DMS53 (cell line): ENCODE data around the gene JAZF1.
"Not testable (repeated sequence)": the region's sequence is repeated elsewhere in the genome, so short reads cannot be mapped to it uniquely, and the experiment has no call there.

Experiments
- DNase-seq: peaks from one replicate; lab custom pipeline; 2025; lab: John Stamatoyannopoulos, UW

JAZF1 gene

DNA sequence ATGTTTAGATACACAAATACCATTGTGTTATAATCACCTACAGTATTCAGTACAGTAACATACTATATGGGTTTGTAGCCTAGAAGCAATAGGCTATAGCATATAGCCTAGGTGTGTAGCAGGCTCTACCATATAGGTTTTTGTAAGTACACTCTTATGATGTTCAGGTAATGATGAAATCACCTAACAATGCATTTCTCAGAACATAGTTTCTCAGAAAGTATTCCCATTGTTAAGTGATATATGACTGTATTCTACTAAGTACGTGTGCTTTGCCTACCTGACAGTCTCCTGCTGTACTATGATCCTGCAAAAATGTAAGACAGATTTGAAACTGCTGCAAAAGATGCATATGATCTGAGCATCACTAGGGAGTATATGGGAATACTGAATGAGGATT is 137.9 kb downstream of the JAZF1 start:
- no peak for DNase-seq

DNA sequence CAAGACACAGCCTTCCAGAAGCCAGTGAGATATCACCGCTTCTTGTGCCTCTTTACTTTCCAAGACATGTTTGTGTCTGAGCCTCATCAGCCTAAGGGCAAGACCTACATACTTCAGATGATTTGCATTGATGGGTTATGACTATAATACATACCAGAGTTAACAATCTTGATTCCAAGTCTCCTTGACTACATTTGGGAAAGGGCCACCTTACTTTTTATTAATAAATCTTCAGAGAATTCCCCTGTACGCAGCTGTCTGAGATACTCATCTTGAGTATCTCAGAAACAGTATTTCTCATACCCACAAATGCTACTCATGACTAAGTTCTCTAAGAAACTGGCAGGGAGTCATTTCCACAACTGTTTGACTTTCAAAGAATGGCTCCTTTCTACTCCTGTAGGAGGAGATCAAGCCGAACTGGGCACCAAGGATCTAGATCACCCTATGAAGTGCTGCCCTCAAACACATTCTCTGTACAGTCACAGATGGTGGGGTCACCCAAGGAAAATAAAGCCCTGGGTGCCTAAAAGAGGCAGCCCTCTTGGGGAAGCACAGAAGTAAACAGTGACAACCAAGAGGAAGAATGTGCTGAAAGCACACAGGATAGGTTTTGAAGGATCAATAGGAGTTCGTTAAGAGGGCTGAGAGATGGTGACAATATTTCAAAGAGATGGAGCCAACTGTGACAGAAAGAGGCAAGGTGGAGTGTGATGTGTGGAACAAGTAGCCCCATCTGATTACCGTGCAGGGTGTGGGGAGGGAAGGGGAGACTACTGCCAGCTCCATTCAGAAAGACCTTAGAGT is 138.9 kb downstream of the JAZF1 start:
- no peak for DNase-seq

DNA sequence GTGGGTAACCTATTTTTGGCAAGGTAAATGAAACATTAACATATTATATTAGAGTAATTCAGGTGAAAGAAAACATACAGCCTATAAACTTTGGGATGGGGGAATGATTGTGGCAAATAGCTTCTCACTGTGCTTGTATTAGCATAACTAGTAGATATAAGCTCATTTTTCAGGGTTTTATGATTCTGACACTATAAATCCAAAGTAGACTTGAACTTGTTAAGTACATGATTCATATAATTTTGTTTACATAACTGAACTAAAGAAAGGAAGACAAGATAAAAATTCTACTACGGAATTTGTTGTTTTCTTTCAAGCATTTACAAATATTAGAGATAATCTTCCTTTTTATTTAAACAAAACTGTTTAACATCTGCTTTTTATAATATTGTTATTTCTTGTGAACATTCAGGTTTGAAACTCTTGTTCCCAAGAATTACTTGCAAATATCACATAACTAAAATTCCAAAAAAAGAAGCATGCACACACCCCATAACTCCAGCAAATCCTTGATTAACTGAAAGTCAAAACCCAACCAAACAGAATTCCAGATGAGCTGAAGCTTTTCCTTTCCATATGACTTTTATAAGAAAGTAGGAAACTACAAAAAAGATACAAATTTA is 142.3 kb downstream of the JAZF1 start:
- DNase-seq, result peak; percentile 25

DNA sequence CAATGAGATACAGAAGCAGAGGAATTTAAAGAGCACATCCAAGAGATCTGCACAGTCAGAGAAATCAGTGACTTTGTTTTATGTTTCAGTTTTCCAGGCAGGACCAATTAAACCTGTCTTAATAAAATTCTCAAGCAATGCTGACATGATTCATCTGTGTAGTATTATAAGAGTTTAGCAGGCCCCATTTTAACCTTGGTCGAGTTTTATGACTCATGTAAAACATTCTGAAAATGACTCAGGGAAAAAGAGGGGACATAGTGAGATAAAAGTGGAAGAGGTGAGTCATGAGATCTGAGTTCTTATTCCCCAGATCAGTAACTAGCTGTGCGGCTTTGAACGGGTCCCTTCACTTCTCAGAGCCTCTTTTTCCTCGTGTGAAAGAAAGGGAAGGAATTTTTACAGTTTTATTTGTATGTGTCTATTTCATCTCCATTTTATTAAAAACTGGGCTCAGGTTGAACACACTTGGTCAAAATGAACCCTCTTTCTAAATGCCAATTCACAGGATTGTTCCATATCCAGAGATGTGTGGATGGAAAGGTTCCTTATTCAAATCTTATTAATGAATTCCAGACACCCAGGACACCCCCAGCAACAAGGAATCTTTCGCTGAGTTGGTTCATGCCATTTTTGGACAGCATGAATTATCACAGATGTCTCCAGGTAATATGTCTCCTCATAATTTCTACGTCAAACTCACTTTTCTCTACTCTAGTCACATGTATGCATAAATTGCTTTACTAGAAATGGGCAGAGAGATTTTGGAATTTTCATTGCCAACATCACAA is 143.2 kb downstream of the JAZF1 start:
- peak; percentile 82 for DNase-seq

DNA sequence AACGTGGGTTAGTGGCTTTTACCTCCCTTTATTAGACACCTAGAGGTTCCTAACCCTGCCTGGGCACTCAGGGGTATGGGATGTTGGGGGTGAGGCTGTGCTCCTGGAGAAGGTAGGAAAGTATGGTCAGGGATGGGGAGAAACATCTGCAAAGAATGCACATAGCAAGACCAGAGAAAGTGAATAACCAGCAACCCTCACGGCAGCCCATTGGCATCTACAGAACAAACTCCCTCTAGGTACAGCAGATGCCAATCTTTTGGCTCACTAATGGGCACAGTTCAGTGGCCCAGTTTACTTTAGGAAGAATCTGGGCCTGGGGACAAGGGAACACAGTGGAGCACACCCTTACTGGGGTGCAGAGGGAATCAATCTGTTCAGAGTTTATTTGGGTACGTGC is 143.9 kb downstream of the JAZF1 start:
- DNase-seq, result no peak

DNA sequence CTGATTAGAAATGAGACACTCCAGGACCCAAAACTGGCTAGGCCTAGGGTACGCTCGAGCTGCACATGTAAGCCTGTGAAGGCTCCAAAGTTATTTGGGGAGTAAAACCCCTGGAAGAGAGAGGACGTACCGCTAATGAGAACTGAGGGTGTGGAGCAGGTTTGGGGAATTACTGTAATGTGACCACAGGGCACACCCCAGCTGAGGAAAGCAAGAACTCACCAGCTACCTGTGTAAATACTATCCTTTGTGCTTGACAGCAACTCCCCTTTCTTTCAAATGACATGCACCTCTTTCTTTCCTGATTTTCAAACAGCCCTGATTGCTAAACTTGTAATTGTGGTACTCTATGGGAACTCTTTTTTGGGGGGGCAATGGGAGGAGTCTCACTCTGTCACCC is 147.2 kb downstream of the JAZF1 start:
- DNase-seq, result no peak

DNA sequence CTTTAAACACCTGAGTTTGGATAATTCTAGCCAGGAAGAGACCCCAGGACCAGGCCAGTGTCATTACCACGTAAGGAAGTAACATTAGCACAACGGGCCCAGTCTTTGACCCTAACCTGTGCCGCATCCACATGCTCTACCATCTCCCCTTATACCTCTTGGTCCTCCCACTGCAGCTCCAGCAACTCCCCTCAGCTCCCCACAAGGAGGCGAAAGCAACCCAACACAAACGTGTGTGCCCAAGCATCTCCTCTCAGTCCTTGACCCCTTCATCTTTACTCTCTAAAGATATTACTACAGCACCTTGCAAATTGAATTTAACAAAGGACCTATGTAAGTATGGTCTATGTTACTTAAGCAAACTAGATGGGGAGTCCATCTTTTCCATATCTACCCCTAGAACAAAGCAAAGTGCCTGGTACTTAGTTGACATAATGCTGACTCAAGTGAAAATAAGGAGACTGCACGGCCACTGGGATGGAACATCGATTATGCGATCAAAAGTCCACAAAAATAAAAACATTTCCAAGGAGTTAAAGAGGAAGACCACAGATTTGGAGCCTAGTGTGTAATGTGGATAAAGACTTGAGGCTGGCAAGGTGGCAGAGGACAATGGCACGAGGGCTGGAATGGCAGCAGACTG is 147.7 kb downstream of the JAZF1 start:
- DNase-seq, result no peak

DNA sequence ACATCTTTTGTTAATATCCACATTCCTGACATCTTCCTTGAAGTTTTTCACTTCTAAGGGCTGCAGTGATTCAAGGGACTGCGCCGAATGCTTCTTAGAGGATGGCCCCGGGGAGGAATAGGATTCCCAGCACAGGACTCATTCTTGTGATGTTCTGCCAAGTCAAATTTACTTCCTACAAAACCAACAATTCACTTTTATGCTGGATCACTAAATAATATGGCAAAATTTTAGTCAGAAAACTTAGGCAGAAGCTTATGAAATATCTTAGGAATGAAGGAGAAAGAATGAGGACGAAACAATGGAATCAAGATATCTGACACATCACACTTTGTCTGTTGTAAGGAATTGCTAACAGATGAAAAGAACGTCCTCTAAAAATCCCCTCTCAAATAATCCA is 151.5 kb downstream of the JAZF1 start:
- DNase-seq, result no peak

DNA sequence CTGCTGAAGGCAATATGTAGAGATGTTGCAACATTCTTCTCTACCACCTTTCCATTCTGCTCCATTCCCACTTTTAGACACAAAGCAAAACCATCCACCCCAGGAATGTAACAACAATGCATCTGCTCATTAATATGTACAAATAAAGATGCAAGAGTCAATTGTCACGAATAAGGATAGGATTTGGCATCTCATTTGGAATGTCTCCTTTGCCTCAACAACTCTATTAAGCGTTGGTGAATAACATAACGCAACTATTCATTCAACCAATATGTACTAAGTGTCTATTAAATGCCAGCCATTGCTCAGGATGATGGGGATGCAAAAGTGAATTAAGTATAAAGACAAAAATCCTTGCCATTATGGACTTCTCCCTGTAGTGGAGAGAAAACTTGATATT is 152.1 kb downstream of the JAZF1 start:
- DNase-seq, result no peak

DNA sequence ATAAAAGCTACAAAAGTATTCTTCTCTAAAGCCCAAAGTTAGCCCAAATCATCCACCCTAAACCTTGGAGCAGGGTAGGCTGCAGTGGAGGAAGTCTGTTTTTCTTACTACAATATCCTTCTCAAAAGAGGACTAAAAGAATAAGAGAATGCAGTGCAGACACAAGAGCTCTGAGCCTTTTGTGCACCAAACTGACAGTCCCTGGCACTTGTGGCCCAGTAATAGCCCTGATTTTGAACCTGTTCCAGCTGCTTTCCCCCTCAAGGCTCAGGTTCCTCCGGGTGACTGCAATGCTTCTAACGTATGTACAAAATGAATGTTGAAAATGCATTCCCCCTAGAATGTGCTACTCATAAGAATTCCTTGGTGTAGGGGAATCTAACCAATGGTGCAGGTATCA is 154.4 kb downstream of the JAZF1 start:
- no peak for DNase-seq

DNA sequence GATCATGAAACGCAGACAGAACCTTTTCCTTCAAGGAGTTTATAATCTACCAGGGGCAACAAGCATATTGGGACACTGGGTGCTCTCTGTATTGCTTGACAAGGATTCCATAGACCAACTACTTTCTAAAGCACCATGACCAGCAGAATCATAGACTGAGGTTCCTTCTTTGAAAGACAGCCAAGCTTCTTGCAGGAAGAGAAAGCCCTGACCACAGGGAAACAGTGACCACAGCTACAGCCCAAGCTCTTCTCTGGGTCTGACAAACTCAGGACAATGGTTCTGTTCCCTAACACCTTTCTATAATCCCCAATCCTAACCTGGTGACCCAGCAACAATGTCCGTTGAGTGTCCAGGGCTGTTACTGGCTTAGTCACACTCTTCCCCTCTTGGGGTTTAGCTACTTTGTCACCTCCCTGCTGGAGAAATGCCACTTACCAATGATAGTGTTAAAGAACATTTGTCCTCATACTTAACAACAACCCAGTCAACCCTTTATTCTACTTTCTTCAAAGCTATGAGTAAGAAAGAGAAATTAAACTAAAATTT is 155.7 kb downstream of the JAZF1 start:
- no peak for DNase-seq

DNA sequence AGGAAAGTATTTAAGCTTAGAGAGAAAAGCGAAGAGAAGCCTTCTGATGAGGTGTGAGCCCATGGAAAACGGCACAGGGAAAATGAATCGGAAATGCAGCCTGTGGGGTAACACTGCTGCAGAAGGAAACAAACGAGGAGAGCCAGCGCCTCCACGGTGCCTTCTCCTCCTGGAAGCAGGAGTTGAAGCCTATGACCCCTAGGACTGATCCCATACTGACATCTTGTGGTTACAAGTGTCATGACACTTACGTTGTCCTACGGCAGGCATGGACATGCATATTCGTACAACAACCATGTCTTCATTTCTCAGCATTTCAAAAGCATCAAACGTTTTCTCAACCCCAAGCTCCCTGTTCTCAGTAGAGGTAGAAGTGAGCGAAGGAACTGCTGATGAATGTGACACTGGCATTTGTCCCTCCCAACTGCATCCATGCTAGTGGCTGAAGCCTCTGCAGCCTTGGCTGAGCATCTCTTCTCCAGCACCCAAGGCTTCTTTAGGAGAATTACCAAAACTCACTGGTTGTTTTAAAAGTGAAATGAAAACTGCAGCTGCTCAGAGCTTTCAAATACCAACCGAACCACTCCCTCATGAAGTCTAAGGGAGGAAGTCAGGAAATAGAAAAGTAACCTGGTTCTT is 160.2 kb downstream of the JAZF1 start:
- peak; percentile 93 for DNase-seq

DNA sequence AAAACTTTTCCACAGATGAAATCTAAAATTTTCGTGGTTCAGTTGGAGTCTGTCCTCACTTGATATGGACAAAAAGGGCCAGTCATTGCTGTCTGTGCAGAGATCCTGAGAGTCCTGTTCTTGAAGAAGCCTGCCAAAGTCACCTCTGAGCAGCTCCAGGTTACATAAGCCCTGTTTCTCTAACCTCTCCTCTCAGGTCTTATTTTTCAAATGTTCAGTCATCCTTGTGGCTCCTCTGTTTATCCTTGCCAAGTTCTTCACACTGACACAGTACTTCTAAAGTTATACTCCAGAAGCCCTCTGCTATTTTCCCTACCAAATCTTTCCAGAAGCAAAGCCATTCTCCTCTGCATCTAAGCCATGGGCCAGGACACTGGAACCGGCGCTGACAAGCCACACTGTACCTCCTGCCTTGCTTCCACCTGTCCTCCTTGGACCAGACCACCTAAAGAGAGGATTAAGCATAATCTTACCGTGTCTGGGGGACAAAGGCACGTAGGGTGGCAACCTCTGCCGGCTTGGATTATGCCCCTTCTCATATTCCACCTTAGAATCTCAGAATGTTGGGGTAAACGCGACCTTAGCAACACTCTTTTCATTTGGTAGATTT is 161.6 kb downstream of the JAZF1 start:
- no peak for DNase-seq

DNA sequence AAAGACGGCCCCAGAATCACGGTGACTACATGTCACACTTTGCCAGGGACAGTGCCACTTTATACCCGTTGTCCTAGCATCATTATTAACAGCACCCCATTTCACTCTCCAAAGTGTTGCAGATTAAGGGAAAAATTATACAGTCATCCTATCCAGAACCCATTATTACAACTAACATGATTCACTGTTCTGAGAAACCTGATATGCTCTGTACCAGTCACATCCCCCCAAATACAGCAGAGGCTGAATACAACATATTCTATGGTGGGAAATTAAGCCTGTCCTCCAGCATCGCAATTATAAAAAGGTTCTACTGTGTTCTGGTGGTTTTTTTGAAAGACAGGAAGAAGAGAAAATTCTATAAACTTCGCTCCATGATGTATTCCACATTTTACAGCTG is 162.1 kb downstream of the JAZF1 start:
- DNase-seq, result no peak

DNA sequence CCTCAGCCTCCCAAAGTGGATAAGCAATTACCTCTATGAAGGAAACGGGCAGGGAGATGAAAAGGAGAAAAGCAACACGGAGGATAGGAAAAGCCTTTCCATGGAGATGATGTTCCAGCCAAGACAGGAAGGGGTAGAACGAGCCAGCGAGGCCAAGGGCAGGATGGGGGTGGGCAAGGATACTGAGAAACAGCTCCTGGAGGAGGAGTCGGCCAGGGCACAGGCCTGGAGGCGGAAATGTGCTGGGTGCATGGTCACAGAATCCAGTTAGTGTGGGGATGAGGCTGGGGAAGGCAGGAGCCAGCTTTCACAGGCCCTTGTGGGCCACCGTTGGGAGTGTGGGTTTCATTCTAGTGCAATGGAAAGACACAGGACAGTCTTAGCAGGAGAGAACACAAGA is 162.6 kb downstream of the JAZF1 start:
- DNase-seq, result no peak

DNA sequence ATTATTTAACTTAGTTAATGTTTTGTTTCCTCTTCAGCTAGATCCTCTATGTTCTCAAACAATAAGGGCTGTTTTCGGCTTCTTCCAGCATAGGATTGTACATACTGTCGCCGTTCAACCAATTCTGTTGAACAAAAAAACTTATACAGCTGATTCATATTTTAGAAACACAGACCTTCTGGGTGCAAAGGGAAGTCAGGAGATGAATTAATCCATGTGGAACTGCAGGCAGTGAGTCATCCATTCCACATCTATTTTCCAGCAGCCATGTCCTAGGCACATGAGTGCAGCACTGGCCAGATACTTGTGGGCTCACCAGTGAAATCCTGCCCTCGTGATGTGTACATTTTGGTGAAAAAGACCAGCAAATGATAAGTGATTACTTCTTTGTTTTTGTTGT is 163.2 kb downstream of the JAZF1 start:
- DNase-seq, result peak; percentile 14

DNA sequence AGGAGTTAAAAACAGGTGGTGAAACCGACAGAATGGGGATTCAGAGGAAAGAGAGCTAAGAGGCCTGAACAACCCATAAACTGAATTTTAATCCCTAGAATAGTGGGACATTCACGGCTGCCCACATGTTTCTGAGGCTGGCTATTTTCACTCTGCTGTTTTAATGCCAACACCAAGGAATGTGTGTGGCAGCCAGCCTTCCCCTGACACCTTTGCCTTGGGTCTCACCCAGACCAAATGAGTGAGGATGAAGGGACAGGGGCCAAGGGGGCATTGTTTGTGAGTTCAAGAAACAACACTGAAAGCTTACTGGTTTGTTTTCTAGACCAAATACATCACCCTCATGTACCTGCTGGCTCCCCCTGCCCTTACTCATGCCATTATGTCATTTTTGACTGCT is 164.3 kb downstream of the JAZF1 start:
- no peak for DNase-seq

DNA sequence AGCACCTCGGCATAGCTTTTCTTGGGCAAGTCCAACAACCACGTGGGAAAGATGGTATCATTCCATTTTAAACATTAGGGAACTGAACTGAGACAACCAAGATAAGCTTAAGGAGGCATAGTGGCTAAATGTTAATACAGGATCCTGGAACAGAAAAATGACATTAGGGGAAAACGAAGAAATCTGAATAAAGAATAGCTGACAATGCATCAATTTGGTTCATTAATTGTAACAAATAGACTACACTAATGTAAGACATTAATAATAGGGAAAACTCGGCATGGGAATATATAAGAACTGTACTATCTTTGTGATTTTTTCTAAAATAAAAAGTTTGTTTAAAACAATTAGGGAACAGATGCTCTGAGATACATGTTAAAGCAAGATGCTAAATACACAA is 165.4 kb downstream of the JAZF1 start:
- no peak for DNase-seq

DNA sequence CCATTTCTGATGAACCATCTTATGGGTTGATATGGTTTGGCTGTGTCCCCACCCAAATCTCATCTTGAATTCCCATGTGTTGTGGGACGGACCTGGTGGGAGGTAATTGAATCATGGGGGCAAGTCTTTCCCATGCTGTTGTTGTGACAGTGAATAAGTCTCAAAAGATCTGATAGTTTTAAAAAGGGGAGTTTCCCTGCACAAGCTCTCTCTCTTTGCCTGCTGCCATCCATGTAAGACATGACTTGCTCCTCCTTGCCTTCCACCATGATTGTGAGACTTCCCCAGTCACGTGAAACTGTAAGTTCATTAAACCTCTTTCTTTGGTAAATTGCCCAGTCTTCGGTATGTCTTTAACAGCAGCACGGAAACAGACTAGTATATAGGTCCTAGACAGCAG is 166.3 kb downstream of the JAZF1 start:
- not testable (repeated sequence) for DNase-seq

DNA sequence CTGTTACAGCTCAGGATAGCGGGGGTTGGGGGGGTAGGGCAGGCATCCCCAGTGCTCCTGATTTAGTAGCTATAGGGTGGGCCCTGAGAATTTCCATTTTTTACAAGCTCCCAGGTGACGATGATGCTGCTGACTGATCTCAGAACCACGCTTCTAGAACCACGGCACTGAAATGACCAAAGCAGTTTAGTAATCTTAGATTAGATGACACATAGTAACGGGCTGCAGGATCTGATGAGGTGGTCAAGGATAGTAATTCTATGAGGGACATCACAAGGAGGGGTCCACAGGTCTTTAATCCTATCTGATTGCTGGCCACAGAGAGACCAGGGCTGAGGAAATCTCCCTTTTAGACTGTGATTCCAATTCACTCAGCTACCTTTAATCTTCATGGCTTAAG is 167.2 kb downstream of the JAZF1 start:
- DNase-seq, result no peak

DNA sequence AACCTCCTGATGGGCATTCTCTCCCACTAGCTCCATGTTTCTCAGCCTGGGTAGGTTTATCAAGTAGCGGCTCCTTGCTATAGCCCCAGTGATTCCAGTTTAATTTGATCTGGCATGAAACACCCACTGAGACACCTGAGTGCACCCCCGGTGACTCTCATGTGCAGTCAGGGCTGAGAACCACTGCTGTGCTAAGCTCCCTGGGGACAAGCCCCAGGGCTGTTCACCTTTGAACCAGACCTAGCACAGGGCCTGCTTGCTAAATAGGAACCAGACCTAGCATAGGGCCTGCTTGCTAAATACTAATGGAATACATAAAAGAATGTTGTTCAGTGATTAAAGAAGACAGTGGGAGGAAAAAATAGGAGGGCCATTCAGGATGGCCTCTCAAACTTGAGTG is 167.6 kb downstream of the JAZF1 start:
- no peak for DNase-seq
